GM21526 (cell line): ENCODE measurements around the gene SERPINA5.

Source experiments
- ATAC-seq: cut with Tn5 transposase; IDR thresholded peaks from one replicate; pipeline ENCODE4 v1.9.1; 2021; ENCODE audit warnings: moderate library complexity; ENCODE audit not compliant: unreplicated experiment, low FRiP score

Gene SERPINA5, protein sequence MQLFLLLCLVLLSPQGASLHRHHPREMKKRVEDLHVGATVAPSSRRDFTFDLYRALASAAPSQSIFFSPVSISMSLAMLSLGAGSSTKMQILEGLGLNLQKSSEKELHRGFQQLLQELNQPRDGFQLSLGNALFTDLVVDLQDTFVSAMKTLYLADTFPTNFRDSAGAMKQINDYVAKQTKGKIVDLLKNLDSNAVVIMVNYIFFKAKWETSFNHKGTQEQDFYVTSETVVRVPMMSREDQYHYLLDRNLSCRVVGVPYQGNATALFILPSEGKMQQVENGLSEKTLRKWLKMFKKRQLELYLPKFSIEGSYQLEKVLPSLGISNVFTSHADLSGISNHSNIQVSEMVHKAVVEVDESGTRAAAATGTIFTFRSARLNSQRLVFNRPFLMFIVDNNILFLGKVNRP

DNA sequence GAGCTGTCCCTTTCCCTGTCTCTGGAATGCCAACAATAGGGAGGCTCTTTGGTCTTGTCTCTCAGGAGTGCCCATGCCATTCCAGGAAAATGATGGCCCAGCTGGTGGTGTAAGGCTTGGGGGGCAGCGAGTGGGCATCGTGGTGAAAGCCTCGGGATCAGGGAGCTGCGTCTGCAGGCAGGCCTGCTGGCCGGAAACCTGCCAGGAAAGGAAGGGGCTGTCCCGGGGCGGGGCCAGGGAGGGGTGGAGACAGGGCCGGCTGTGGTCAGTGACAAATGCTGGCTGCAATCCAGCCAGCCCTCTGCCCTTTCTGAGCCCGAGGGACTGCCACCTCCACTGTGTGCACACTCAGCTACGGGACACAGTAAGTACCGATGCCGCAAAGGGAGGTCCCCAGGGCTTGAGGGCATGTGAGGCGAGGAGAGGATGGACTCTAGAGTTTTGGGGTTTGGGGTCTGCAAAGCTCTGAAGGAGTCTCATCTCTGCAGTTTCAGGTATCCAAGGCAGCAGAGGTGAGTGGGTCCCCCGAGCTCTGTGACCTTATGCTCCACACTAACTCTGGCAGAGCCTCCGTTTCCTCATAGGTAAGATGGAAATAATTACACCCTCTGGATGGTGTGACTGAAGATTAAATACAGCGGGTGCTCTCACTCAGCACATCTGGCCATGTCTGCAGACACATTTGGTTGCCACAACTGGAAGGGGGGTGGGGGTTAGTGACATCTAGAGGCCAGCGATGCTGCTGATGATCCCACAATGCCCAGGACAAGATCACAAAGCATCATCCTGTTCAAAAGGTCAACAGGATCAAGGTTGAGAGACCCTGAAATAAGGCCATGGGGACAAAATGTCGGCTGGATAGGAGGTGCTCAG is at the start of gene SERPINA5:
Gene SERPINA5 (plus strand): TSS at position 300 of the 873 bp plus-strand sequence. CDS start 5,937 bp downstream, outside the sequence.
- no peak for ATAC-seq

DNA sequence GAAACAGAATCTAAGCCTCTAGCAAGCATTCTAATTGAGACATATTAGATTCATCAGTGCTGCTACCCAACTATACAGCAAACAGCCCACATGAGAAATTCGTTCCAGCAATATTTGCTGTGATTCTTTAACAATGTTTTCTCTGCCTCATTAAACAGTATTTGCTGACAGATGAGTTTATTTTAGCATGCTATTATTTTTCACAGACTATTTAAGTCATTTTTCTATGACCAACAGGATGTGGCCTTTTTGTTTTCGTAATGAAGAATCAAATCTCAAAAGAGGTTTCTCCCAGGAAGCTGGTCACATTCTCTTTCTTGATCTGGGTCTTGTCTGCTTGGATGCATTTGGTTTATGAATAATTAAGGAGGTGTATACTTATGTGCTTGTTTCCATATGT is 48.8 kb upstream of the SERPINA5 start:
- no peak for ATAC-seq

DNA sequence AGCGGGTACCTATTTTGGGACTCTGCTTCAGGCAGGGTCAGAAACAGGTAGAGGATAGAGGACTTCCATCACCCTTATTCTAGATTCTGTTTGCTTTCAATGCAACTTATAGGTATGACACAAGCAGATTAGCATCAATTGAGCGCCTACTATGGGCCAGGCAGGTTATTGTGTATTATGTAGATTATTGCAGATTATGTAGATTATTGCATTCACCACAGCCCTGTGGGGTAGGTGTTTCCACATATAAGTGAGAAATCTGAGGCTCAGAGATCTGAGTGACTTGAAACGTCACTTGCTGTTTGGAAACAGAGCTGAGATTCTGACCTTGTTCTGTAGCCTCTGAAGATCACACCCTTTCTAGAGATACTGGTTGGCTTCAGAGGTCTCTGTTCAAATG is 45.7 kb upstream of the SERPINA5 start:
- ATAC-seq, result no peak

DNA sequence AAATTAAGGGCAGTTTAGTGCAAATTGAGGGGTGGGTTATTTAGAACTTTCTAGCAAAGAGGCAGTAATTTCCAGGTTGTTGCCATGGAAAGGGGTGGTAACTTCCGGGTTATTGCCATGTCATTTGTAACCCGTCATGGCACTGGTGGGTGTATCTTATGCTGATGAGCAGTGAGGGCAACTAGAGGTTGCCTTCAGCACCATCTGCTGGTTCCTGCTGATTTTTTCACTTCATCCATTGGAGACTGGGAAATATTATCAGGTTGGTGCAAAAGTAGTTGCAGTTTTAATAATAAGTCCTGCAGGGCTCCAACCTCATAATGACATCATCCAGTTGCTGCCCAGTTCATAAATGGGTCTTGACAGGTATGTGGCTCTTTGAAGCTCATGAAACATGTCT is 44.4 kb upstream of the SERPINA5 start:
- no peak for ATAC-seq

DNA sequence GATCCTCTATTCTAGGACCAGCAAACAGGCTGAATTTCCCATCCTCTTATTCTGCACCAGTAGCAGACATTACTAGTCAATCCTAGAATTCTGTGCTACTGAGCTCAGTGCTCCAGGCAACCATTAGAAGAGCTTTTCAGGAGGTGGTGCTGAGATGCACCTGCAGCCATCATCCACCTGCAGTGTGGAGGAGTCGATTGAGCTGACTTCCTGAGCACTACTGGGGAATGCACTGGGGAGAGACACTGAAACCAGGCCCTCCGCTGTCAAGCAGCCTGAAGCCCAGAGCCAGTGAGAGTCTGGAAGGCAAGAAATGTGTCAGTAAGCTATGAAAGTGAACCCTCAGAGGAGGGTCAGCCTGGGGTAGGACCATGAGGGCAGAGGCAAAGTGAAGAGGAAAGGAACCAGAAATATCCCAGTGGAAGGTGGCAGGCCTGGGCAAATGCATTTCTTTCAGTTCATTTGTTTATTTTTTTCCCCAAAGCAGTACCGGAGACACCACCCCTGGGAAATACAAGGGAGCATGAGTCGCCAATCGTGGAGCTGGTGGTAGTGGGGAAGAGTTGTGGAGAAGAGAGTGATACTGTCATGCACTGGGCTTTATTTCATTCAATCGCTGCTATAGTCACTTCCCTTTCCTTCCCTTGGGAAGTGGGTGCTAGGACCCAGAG is 43.0 kb upstream of the SERPINA5 start:
- ATAC-seq, result no peak

DNA sequence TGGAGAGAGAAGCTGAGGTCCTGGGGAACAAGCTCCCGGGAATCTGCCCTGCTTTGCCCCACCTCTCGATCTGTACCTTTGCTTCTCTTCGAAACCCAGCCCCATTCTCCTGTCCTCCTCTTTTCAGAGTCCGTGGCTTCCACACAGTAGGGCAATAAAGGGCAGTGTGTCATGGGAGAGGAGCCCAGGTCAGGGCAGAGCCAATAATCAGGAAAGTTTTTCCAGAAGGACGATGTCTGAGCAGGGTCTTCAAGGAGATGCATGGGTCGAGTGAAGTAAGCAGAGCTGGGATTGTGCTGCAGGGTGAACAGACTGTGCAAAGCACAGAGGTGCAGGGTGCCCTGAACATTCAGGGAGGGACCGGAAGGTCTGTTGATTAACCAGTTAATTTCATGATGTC is 42.0 kb upstream of the SERPINA5 start:
- no peak for ATAC-seq

DNA sequence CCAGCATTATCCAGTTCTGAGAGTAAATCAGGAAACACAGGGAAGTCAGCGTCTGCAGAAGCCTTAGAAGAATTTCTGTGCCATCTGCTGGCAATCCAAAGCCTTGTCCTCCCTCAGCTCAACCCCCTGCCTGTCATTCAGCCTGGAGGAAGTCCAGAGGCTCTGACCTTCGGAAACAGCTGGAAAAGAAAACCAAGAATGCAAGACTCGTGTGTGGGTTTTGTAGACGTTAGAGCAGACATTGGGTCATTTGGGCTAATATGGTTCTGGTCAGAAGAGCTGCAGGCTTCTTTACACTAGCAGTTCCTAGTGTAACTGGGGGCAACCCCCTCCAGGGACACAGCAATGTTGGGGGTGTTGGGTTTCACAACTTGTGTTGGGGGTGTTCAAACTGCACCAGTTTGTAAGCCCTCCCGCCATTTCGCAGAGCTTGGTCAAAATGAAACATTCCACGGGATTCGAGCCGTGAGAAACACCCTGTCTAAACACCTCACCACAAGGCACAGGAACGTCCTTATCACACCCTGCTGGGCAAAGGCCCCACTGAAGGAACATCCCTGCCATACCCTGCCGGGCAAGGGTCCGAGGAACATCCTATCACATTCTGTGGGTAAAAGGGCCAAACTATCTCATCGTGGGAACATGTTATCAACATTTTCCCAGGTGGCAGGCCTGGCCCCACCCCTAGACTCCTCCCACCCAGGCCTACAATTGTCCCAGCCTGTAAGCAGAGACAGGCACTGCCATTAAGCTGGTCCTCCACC is 41.0 kb upstream of the SERPINA5 start:
- no peak for ATAC-seq

DNA sequence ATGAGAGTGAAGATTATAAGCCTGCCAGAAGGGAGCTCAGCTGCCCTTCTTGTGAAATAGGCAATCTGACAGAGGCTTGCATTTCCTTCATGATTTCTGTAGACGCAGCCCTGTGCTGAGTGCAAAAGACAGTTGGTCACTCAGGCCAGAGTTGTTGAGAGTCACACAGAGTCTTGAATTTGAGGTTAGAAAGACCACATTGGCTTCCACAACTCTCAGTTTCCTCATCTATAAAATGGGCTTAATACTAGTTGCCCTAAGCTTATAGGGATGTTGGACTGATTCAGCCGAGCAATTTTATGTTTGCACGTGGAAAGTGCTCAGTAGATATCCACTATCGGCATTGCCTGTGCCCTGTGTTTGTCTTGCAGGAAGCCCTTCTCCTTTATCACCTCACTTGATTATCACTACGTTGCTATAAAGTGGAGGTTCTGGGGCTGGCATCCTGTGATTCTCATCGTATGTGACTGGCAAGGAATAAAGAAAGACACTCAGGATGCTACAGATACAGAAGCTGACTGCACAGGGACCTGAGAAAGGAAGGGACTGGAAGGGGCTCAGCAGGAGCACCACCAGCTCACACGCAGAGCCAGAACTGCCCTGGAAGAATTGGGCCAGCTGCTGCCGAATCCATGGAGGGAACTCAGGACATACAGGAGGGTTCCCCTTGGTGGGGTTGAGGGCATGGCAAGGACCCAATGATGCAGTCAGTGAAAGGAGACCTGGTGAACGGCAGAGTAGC is 39.8 kb upstream of the SERPINA5 start:
- ATAC-seq, result no peak

DNA sequence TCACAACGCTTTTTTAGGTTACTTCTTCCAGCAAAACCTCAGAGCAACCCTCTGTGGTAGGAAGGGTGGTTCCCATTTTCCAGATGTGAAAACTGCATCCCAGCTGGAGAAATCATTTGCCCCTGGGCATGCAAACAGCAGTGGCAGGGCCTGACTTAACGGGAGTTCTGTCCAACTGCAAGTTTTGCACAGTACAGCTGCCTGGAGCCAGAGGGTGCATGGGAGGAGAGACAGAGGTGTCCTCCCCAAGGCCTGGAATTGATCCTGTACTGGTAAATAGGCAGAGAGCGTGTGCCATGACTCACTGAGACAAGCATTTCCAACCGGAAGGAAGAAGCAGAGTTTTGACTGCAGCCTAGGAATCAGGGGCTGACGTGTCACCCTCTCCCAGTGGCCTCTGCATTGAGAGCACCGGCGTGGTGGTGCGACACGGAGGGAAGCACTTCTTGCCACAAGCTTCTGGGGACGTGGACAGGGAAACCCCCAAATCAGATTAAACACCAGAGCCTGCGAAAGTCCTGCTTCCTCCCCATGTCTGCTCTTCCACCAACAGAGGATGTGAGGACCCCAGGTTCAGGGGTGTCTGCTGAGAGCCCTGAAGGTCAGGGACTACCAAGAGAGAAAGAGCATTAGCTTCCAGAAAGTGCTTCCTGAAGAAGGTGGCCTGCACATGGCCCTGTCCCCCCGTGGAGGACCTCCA is 39.0 kb upstream of the SERPINA5 start:
- ATAC-seq, result no peak

DNA sequence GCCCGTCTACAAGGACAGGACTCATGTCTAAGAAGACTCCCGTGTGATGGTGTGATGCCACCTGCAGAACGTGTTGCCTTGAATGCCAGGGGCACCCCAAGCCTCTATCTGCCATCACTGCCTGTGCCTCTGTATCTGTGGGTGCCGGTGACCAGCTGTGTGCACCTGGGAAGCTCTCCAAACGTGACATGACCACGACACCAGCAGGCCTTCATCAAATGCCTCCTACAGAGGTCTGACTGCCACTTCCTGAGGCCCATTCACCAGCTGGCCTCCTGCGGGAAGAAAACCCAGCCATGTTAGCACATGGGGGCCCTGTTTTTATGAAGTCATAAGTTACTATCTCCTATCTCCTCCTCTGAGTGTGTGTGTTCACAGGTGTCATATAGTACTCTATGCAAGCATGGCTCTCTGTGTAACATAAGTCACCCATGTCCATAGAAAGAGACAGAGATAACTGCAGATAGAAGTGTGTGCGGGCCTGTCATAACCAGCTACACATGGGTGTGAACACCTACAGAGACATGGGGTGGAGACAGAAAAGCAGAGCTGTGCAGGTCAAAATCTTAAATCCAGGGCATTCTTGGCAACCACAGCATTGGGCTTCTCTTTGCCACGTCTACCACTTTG is 38.3 kb upstream of the SERPINA5 start:
- no peak for ATAC-seq

DNA sequence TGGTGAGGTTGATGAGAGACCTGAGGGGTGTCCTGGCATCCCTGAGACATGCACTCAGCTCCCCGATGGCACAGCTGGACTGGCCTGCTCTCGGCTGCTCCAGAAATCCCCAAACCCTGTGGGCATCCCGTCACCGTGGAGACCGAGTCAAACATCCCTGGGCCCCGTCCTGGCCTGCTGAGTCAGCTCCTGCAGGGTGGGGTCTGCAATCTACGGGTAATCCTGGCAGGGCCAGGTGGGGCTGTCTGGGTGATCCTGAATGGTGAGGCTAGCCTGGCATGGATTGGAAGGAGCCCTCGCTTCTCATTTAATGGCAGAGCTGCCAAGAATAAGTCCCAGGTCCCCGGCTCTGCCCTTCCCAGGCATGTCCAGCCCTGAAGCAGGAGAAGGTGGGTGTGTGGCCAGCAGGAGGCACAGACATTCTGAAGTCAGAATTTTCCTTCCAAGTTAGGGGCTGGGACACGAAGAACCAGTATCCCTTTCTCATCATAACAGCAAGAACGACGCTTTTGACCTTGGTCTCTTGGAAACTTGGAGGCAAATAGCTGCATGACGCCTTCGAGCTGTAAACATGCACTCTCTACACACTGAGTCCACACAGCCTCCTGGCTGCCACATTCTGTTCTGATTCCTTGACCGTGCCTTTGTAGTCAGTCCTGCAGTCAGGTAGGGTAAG is 37.6 kb upstream of the SERPINA5 start:
- no peak for ATAC-seq

DNA sequence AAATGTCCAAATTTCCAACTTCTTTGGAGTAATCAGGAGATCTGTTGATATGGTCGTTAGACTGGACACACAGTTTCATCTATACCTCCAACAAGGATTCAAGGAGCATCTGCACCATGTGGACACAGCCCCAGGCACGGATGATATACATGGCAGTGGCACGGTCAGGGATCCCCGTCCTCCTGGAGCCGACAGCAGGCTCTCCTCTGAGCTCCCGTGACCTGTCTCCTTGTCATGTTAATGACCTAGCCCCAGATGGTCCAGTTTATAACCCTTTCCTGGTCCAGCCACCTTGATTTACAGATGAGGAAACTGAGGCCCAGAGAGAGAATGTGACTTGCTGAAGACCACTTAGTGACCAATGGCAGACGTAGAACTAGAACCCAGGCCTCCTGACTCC is 36.5 kb upstream of the SERPINA5 start:
- no peak for ATAC-seq

DNA sequence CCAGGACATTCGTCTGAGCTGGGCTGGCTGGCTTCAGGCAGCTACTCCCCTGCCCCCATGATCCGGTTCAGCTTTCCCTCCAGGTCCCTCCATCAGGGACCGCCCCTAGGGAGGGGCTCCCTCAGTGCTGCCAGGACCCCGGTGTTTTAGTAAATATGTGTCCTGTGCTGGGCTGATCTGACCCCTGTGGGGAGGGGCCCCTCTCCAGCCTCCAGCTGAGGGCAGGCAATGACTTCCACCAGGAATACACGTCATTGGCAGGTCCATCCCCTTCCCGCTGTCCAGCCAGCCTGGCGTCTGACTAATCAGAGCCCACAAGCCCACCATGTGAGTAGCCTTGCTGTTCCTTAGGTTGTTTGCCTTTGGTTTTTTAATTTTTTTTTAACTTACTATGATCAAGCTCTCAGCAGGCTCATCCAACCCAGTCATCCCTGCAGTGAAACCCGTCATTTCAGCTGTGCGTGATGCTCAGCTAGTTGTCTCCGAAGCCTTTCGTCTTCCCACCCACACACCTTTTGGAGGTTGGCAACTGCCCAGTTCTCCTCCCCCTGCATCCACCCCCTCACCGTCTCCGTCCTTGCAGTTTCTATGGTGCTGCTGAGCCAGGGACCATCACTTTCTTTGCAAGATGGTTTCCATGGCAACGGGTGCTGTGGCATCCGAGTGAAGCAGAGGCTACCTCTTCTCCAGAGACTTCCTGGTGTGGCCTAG is 35.9 kb upstream of the SERPINA5 start:
- no peak for ATAC-seq

DNA sequence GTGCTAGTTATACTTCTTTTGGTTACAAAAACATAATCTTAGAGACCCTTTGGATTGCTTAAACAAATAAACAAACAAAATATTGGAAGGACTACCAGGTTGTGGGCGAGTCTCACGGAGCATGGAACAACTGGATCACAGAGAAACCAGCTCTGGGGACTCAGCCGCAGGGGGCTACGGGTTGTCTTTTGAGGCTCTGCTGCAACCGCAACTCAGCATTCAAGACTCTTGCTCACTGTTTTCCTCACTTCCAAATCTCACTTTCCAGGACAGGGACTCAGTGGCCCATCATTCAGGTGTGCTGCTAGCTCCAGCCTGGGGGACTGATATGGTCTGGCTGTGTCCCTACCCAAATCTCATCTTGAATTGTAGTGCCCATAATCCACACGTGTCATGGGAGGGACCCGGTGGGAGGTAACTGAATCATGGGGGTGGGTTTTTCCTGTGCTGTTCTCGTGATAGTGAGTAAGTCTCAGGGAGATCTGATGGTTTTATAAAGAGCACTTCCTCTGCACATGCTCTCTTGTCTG is 34.0 kb upstream of the SERPINA5 start:
- ATAC-seq, result no peak

DNA sequence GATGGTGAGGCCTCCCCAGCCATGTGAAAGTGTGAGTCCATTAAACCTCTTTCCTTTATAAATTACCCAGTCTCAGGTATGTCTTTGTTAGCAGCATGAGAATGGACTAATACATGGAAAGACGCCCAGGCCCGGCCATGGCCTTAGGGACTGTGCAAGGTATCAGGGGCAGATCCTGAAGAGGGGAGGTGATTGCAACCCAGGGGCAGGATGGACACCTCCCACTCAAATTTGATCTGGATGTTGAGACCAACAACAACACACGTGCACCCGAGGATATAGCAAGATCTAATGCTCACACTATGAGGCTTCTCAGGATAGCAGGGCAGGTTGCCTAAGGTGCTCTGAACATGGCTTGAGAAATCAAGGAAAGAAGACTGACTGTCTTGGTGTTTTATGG is 33.5 kb upstream of the SERPINA5 start:
- no peak for ATAC-seq

DNA sequence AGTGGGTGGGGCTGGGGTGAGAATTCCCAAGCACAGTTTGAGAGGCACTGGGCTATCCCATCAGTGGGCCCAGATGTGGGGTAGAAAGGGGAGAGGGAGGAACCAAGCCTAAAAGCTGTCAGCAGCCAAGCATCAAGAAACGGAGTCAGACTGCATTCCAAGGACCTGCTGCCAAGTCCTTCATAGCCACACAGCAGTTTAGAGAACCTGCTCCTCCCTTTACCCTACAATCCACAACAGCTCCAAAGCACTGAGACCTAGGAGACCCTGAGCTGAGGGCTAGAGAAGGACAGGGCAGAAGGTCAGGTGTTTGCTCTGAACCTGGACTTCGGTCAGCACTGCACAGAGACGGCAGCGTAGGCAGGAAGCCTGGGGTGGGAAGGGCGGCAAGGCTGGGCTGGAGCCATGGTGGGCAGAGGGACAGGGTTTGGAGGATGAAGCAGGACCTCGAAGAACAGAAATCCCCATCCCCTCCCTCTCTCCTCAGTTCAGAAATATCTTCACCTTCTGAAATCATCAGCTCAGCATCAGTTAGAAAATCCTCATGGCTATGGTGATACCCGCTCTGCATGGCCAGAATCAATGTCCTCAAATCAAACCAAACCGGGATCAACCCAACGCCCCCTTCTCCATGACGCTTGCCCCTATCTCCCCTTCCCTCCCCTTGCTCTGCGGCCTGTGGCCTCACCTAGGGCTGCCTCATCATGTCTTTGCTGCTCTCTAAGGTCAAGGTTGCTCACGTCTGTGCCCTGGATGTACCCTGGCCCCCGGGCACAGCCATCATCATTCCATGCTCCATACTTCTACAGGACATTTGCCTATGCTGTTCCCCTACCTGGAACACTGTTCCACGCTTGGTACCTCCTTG is 32.9 kb upstream of the SERPINA5 start:
- no peak for ATAC-seq
